ENCODE data around the gene TTLL7. TPM values are rescaled to one million over a fixed set of nuclear protein-coding genes. Genes with fewer than 3 reads are reported as not detected.

TTLL7 gene
- total RNA-seq, 4 donors from 2014 or later: 3.0 to 15.1 (median 4.4) TPM

DNA sequence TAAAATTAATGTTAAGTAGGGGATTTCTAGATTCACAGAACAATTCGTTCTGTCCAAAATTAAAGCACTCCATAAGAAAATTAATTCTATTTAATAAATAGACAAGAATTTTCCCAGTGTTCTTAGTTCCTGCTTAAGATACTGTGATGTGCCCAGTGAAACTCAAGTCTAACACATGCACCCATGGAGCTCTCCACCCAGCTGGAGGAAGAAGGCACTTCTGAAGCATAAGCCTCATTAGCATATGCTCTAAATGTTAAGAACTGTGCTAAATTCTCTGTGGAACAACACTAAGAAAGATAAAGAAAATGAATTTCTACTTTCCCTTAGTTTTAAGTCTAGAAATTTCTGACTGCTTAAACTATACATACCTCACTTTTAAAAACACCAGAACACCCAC lies 71.2 kb downstream of the TTLL7 start:
- Histone ChIP-seq H3K27me3 (no peaks in the 10 kb centered on the region), H3K4me1 (peaks cover 0 to 15% (median 0%) of the 10 kb centered on the region in 3 donors), H3K36me3 (no peaks in the 10 kb centered on the region), H3K27ac (no peak overlapping the region), H3K9me3 (no peaks in the 10 kb centered on the region), H3K4me3 (no peak overlapping the region)
- WGBS, 2 donors: 67% methylated on average over 1 of the region's 1 CpG
- no peak for DNase-seq
- TF ChIP-seq POLR2A (IDR thresholded peaks at IDR 0.05): no peak
- TF ChIP-seq, protein P1, sequence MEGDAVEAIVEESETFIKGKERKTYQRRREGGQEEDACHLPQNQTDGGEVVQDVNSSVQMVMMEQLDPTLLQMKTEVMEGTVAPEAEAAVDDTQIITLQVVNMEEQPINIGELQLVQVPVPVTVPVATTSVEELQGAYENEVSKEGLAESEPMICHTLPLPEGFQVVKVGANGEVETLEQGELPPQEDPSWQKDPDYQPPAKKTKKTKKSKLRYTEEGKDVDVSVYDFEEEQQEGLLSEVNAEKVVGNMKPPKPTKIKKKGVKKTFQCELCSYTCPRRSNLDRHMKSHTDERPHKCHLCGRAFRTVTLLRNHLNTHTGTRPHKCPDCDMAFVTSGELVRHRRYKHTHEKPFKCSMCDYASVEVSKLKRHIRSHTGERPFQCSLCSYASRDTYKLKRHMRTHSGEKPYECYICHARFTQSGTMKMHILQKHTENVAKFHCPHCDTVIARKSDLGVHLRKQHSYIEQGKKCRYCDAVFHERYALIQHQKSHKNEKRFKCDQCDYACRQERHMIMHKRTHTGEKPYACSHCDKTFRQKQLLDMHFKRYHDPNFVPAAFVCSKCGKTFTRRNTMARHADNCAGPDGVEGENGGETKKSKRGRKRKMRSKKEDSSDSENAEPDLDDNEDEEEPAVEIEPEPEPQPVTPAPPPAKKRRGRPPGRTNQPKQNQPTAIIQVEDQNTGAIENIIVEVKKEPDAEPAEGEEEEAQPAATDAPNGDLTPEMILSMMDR (IDR thresholded peaks at IDR 0.05): no peak
- intact Hi-C loops (cut with DNase I): loop anchor here (10.0 kb wide), 1 partner anchor 487 kb away; no protein-coding TSS in a partner anchor

DNA sequence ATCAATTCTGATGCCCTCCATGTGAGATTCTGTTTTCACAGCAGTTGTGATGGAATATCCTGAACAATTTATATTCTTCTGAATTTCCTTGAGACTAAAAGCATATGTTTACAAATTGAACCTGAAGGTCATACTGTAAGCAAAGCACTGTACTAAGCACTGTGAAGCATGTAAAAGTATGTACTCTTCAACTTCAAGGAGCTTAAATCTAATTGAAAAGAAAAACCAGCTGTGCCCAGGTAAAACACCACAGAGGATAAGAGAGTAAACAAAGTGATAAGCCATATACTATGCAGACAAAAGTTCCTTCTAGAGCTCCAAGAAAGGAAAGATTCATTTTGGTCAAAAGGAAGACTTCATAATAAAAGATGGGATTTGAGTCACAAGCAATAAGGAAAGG lies 71.9 kb downstream of the TTLL7 start:
- Histone ChIP-seq H3K4me1 (peaks cover 0 to 15% (median 0%) of the 10 kb centered on the region in 3 donors), H3K27ac (no peak overlapping the region), H3K4me3 (no peak overlapping the region), H3K9me3 (no peaks in the 10 kb centered on the region), H3K27me3 (no peaks in the 10 kb centered on the region), H3K36me3 (no peaks in the 10 kb centered on the region)
- intact Hi-C loops (cut with DNase I): loop anchor here (10.0 kb wide), 1 partner anchor 488 kb away; no protein-coding TSS in a partner anchor
- no peak for DNase-seq
- TF ChIP-seq POLR2A (IDR thresholded peaks at IDR 0.05): no peak
- TF ChIP-seq, protein P1 (IDR thresholded peaks at IDR 0.05): no peak

- DNase-seq: no peak
- whole genome bisulfite sequencing, 2 donors: 68 to 80% methylated on average over 2 of the region's 2 CpGs
- H3K4me3 ChIP-seq: no peak overlapping the region
- H3K4me1 ChIP-seq: peaks cover 0 to 10% (median 0%) of the 10 kb centered on the region in 3 donors
- H3K27ac ChIP-seq: no peak overlapping the region
- intact Hi-C loops (cut with DNase I): loop anchor here (10.0 kb wide), 1 partner anchor 491 kb away; no protein-coding TSS in a partner anchor
- TF ChIP-seq, protein P1 (IDR thresholded peaks at IDR 0.05): no peak
- TF ChIP-seq POLR2A (IDR thresholded peaks at IDR 0.05): no peak
- H3K9me3 ChIP-seq: no peaks in the 10 kb centered on the region
- H3K27me3 ChIP-seq: no peaks in the 10 kb centered on the region
- no peaks in the 10 kb centered on the region for H3K36me3 ChIP-seq
These were observed 75.4 kb downstream of the TTLL7 start for GRCh38 chr1:83923553-83923952.

- H3K36me3 ChIP-seq: no peaks in the 10 kb centered on the region
- 31 to 79% methylated on average over 1 of the region's 1 CpG for WGBS, 2 donors
These were observed 76.5 kb downstream of the TTLL7 start for GRCh38 chr1:83922431-83922830.

GRCh38 chr1:83920320-83920719 lies 78.6 kb downstream of the TTLL7 start:
- no peak for DNase-seq
- no peaks in the 10 kb centered on the region for H3K9me3 ChIP-seq
- TF ChIP-seq POLR2A (IDR thresholded peaks at IDR 0.05): no peak
- TF ChIP-seq, protein P1 (IDR thresholded peaks at IDR 0.05): no peak
- intact Hi-C loops (cut with DNase I): loop anchor here (10.0 kb wide), 1 partner anchor 494 kb away; no protein-coding TSS in a partner anchor
- no peak overlapping the region for H3K4me3 ChIP-seq
- H3K36me3 ChIP-seq: no peaks in the 10 kb centered on the region
- H3K27me3 ChIP-seq: no peaks in the 10 kb centered on the region
- no peak overlapping the region for H3K27ac ChIP-seq
- no peaks in the 10 kb centered on the region for H3K4me1 ChIP-seq
- WGBS, 2 donors: 60 to 67% methylated on average over 1 of the region's 1 CpG

More at GRCh38 chr1:83922431-83922830, 76.5 kb downstream of the TTLL7 start:
- intact Hi-C loops (cut with DNase I): loop anchor here (10.0 kb wide), 1 partner anchor 492 kb away; no protein-coding TSS in a partner anchor
- peaks cover 0 to 6% (median 0%) of the 10 kb centered on the region in 3 donors for H3K4me1 ChIP-seq
- TF ChIP-seq, protein P1 (IDR thresholded peaks at IDR 0.05): no peak
- no peak for TF ChIP-seq POLR2A (IDR thresholded peaks at IDR 0.05)
- H3K9me3 ChIP-seq: no peaks in the 10 kb centered on the region
- no peak overlapping the region for H3K27ac ChIP-seq
- no peak for DNase-seq
- H3K4me3 ChIP-seq: no peak overlapping the region
- H3K27me3 ChIP-seq: no peaks in the 10 kb centered on the region

Measured in esophagus squamous epithelium (tissue), 5 donors.